D721Med (cell line): ENCODE data around the gene PDZRN4.

Experiments used
- DNase-seq: peaks from one replicate; pipeline ENCODE4 v3.0.0; 2011; ENCODE audit warnings: low spot score; ENCODE audit not compliant: insufficient read length
- FAIRE-seq: peaks from 2 replicates; lab custom pipeline; 2011; peaks lifted over from hg19 to GRCh38; lab: Jason Lieb, UNC
- TF ChIP-seq, protein P1 (sequence below): IDR thresholded peaks from 2 replicates; pipeline ENCODE4 v1.5.1; 2012; ENCODE audit warnings: mild to moderate bottlenecking, control low read depth; ENCODE audit not compliant: insufficient read depth; ENCODE audit errors: missing control alignments

Gene PDZRN4

DNA sequence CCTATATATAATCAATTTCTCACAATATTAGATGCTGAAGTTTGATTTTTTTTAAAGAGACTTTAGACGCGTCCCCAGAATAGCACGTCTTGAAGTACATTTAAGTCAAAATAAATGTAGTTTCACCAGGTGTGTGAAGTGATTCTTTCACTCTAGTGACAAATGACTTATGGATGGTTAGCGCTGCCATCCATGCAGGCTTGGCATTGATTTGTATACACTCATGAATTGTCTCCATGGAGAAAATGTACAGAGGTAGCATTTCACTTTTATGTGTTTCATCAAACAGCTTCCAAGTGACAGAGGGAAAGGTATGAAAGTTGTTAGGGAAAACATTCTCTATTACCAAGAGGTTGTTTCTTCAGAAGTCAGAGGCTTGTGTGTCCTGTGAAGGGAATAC is 360.8 kb downstream of the PDZRN4 start:
- FAIRE-seq (no peak), DNase-seq (no peak)
- TF ChIP-seq, protein P1, sequence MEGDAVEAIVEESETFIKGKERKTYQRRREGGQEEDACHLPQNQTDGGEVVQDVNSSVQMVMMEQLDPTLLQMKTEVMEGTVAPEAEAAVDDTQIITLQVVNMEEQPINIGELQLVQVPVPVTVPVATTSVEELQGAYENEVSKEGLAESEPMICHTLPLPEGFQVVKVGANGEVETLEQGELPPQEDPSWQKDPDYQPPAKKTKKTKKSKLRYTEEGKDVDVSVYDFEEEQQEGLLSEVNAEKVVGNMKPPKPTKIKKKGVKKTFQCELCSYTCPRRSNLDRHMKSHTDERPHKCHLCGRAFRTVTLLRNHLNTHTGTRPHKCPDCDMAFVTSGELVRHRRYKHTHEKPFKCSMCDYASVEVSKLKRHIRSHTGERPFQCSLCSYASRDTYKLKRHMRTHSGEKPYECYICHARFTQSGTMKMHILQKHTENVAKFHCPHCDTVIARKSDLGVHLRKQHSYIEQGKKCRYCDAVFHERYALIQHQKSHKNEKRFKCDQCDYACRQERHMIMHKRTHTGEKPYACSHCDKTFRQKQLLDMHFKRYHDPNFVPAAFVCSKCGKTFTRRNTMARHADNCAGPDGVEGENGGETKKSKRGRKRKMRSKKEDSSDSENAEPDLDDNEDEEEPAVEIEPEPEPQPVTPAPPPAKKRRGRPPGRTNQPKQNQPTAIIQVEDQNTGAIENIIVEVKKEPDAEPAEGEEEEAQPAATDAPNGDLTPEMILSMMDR, result no peak

DNA sequence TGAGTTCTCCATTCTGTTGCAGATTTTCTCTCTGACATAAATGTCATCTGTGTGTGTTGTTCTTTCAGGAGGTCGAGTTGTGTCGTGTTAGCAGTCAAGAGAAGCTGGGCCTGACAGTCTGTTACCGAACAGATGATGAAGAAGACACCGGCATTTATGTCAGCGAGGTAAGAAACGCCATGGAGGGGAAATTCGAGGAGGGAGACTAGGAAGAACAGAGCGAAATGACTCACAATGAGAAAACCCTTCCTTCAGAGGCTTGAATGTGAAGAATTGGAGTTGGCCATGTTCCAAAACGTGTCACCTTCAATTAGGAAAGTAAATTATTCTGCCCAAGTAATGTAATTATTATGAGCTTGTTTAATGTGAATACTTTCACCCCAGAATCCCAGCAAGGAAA is 364.5 kb downstream of the PDZRN4 start:
- TF ChIP-seq, protein P1, result no peak
- FAIRE-seq (no peak), DNase-seq (no peak)

DNA sequence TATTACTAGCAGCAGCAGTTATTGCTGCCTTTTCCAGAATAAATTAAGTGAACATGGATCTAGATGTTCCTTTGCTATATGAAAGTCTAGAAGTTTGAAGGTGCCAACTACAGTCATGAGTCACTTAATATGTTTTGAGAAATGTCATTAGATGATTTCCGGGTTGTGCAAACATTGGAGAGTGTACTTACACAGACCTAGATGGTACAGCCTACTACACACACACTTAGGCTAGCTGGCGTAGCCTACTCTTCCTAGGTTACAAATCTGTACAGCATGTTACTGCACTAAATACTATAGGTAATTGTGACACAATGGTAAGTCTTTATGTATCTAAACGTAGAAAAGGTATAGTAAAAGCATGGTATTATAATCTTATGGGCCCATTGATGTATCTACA is 368.1 kb downstream of the PDZRN4 start:
- no peak for FAIRE-seq
- TF ChIP-seq, protein P1, result no peak
- DNase-seq, result no peak

DNA sequence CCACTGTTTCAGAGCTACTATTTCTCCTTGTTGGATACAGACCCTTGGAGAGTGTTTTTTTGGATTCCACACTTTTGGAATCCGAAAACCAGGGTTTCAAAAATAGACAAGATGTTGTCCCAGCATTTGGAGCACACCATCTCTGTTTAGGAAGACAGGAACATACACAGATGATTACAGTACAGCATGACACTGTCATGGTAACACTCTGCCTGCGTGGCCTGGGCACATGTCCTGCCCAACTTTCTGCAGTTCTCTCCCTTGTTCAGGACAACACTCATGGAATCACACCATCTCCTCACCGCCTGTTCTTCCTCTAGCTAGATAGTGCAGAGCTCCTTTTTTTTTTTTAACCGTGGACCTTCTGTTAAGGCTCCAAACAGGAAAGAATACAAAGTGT is 369.2 kb downstream of the PDZRN4 start:
- TF ChIP-seq, protein P1, result no peak
- DNase-seq (no peak), FAIRE-seq (no peak)

DNA sequence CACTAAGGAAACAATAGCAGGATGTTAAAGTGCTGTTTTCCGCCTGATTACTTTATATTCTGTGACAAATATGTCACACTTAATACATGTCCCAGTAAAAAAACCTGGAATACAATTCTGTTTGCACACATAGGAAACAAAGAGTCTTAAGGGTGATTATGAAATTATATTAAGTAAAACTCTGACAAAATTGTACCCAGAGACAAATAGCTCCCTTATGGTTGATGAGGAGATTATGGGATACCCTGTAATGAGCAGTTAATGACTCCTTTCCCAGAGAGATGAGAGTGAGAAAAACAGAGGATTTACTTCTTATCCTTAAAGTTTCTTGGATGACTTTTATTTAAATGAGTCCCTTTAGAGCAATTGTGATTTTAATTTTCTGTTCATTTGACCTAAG is 370.6 kb downstream of the PDZRN4 start:
- FAIRE-seq (no peak), DNase-seq (no peak)
- TF ChIP-seq, protein P1, result no peak

DNA sequence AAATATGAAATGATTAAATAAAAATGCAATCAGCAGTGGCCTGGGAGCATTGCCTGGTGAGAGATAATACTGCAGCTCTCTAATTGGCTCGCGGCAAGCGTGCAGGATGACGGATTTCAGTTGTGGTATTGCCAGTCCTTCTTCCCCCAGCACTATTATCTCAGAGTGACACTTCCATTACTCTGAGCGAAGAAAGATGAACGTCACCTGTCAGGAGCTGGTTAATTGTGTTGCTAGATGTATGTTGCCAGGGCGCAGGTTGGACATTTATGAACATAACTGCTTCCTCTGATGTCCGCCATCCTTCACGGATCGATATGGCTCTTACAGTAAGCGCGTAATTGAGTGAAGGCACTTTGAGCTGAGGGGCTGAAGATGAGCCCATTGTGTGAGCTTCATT is 374.9 kb downstream of the PDZRN4 start:
- DNase-seq (no peak), FAIRE-seq (no peak)
- TF ChIP-seq, protein P1, result no peak

DNA sequence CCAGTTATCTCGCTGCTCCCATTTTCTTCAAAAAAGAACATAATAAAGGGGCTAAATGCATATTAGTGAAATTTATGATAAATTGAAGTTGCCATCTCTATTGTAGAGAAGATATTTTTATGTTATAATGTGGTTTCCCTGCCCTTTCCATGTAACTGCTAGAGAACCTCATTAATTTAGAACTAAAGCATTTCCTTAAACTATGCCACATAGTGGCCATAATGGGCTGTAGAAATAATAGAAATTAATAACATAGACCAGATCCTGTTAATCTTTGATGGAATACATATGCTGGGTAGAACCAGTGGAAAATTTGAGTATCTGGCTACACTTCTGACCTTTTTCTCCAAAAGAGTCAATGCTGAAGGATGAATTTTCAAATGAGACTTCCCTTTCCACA is 376.7 kb downstream of the PDZRN4 start:
- FAIRE-seq (no peak), DNase-seq (no peak)
- TF ChIP-seq, protein P1, result no peak
